DND-41 (cell line): ENCODE results near the gene SH2D1B.

Experiments used
- ATAC-seq: fragments of 200-7000 bp; cut with Tn5 transposase; 3 replicates; pipeline ENCODE4 v1.9.1; 2021; ENCODE audit warnings: low read depth; ENCODE audit not compliant: insufficient read depth
- DNase-seq: peaks from one replicate; pipeline ENCODE4 v3.0.0-alpha.2; 2020
- H2AFZ ChIP-seq: 2 replicates; pipeline ENCODE4 v1.6.0; 2012; ENCODE audit warnings: low read depth, low read length
- H3K27ac ChIP-seq: 2 replicates; pipeline ENCODE4 v1.5.1; 2012; ENCODE audit warnings: low read length, inconsistent platforms
- H3K27me3 ChIP-seq: fragments of 200-600 bp; sonication (generic); 2 replicates; pipeline ENCODE4 v1.6.0; 2012; ENCODE audit warnings: low read length, mild to moderate bottlenecking, inconsistent platforms; ENCODE audit not compliant: insufficient read depth, poor library complexity
- H3K36me3 ChIP-seq: 2 replicates; pipeline ENCODE4 v1.5.1; 2012; ENCODE audit warnings: low read length, inconsistent platforms; ENCODE audit not compliant: insufficient read depth
- H3K4me1 ChIP-seq: 2 replicates; pipeline ENCODE4 v1.5.1; 2012; ENCODE audit warnings: mild to moderate bottlenecking, low read length; ENCODE audit not compliant: insufficient read depth
- H3K4me2 ChIP-seq: 2 replicates; pipeline ENCODE4 v1.6.0; 2012; ENCODE audit warnings: mild to moderate bottlenecking, moderate library complexity, low read length, inconsistent platforms; ENCODE audit not compliant: insufficient read depth
- H3K4me3 ChIP-seq, 2 experiments: fragments of 200-600 bp in 1 of 2; shearing (Covaris generic) in 1 of 2; 2 replicates each; pipeline ENCODE4 v1.5.1; 2012 to 2016; ENCODE audit warnings: inconsistent platforms in 2 of 2, low read length in 2 of 2, mild to moderate bottlenecking in 2 of 2, low read depth in 1 of 2, moderate library complexity in 1 of 2
- H3K79me2 ChIP-seq: 2 replicates; pipeline ENCODE4 v1.6.0; 2012; ENCODE audit warnings: low read length, inconsistent platforms; ENCODE audit not compliant: insufficient read depth
- H3K9ac ChIP-seq: 2 replicates; pipeline ENCODE4 v1.6.0; 2012; ENCODE audit warnings: low read depth, mild to moderate bottlenecking, inconsistent platforms, low read length, moderate library complexity
- H3K9me3 ChIP-seq: 2 replicates; pipeline ENCODE4 v1.5.1; 2012; ENCODE audit warnings: low read length, moderate library complexity, mild to moderate bottlenecking, inconsistent platforms; ENCODE audit not compliant: insufficient read depth, severe bottlenecking
- H4K20me1 ChIP-seq: 2 replicates; pipeline ENCODE4 v1.6.0; 2012; ENCODE audit warnings: low read length; ENCODE audit not compliant: insufficient read depth
- CTCF ChIP-seq: IDR thresholded peaks from 2 replicates; pipeline ENCODE4 v1.5.1; 2012; ENCODE audit warnings: borderline replicate concordance, low read length, moderate library complexity, mild to moderate bottlenecking; ENCODE audit not compliant: poor library complexity, severe bottlenecking; ENCODE audit errors: extremely low read depth
- EZH2 ChIP-seq: IDR thresholded peaks from 3 replicates; pipeline ENCODE4 v1.6.1; 2012; ENCODE audit warnings: borderline replicate concordance, low read depth, mild to moderate bottlenecking, moderate library complexity, low read length, inconsistent platforms; ENCODE audit not compliant: severe bottlenecking

The SH2D1B gene

DNA sequence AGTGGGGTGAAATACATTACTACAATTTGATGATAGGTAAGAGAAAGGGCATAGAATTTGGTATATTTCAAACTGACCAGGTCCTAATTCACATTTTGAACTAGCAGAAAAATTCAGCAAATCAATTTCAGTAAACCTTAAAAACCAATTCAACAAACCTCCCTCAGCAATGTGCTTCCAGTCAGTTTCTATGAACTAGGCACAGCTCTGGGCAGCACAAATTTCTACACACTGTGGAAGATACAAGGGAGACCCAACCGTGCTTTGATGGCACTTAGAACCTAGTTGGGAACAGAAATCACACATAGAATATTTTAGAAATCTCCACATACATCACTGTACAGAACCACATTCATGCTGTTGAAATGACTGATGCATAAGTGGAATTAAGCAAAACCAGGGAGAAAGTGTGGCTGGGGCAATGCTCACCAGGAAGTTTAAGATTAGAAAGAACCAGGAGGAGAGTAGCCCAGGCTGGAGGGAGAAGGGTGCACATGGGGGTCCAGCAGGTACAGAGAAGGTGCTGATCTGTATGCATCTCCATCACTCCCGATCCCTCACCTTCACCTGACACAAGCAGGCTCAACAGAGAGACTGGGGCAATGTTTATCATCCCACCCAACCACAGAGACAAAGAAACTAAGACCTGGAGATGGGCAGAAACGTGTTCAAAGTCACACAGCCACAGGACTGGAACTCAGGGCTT is 15.6 kb downstream of the SH2D1B start:
- H3K4me1 ChIP-seq, result no peaks in the 10 kb centered on the region
- no peak overlapping the region for H3K4me2 ChIP-seq
- no peaks in the 10 kb centered on the region for H3K9me3 ChIP-seq

DNA sequence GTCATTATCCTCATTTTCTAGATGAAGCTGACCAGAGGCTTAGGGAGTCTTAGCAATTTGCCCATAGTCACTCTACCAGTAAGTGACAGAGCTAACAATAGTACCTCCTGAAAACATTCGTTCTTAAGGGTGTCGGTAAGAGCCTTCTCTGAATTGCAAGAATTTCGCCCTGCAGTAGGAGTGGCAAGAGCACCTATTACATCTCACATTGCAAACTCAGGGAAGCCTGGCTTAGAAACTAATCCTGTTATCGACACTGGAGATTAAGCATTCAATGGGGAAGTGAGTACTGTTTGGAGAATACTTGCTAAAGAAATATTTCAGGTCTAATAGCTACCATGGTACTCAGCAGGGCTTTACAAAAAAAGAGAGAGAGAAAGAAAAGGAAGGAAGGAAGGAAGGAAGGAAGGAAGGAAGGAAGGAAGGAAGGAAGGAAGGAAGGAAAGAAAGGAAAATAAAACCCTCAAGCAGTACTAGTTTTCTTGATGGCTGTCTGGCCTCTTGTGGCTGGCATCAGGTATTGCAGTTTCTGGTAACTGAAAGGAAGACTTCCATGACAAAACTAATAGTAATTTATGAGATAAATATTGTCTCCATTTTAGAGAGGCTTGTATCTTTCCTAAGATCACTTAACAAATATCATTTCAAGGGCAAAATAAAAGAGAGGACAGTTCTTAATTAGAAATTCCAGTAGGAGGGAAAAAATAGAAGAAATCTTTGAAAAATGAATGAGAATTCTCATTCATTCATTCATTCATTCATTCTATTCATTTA is 20.0 kb downstream of the SH2D1B start:
- H3K4me1 ChIP-seq, result no peaks in the 10 kb centered on the region
- peaks cover 23% of the 10 kb centered on the region for H3K27me3 ChIP-seq
- no peak overlapping the region for H3K27ac ChIP-seq
- no peak overlapping the region for H3K4me2 ChIP-seq
- H3K4me3 ChIP-seq, result no peak overlapping the region
- H4K20me1 ChIP-seq, result 0 out of 2 replicates have a peak, but pooled peaks cover 5% of the 10 kb centered on the region
- peak; percentile 57; the same call in 1 of the 3 replicates for ATAC-seq
- no peaks in the 10 kb centered on the region for H3K9me3 ChIP-seq
- H3K79me2 ChIP-seq, result no peaks in the 10 kb centered on the region
- H3K9ac ChIP-seq, result no peak overlapping the region
- peak; percentile 30 for DNase-seq
- TF ChIP-seq CTCF (peak; percentile 76), EZH2 (no peak)
- H2AFZ ChIP-seq, result no peak overlapping the region
- no peaks in the 10 kb centered on the region for H3K36me3 ChIP-seq

More for the DNA sequence above, 15.6 kb downstream of the SH2D1B start:
- no peaks in the 10 kb centered on the region for H4K20me1 ChIP-seq
- no peak for DNase-seq
- no peaks in the 10 kb centered on the region for H3K79me2 ChIP-seq
- H3K9ac ChIP-seq, result no peak overlapping the region
- no peak overlapping the region for H3K4me3 ChIP-seq
- TF ChIP-seq EZH2, result no peak
- no peak for TF ChIP-seq CTCF
- ATAC-seq, result no peak
- H2AFZ ChIP-seq, result no peak overlapping the region
- H3K36me3 ChIP-seq, result no peaks in the 10 kb centered on the region
- H3K27ac ChIP-seq, result no peak overlapping the region
- peaks cover 10% of the 10 kb centered on the region for H3K27me3 ChIP-seq

DNA sequence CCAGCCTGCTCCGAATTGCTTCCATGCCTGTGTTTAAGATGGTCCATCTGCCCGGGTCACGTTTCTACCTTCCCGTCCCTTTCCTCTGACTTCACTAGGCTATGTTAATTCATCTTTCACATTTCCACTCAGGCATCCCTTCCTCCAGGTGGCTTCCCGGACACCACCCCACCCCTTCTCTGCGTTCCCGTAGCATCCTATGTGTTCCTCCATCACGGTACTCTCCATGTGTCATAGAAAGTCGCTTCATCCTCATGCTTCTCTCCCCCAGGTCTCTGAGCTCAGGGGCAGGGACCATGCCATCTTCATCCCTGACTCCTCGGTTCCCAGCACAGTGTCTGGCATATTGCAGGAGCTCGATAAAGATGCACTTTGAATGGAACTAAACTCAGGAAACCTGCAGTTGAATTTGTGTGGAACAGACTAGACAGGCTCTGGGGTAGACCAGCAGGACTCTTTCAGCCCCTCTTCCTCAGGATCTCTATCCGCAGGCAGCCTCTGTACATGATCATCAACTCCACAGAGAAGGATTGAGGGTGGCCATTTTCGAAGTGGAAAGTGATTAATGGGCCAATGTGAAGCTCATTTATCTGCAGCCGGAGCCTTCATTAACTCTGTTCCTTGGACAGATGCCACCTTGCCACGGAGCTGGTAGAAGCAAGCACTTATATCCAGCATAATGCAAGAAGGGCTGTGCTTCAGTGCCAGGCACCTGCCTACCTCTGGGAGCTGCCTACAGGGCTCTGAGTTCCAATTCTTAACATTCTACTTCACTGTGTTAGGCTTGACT is 21.3 kb downstream of the SH2D1B start:
- no peak overlapping the region for H3K9ac ChIP-seq
- H3K36me3 ChIP-seq, result no peaks in the 10 kb centered on the region
- no peak overlapping the region for H3K4me3 ChIP-seq
- H3K4me2 ChIP-seq, result no peak overlapping the region
- H3K27me3 ChIP-seq, result peaks cover 17% of the 10 kb centered on the region
- H2AFZ ChIP-seq, result no peak overlapping the region
- ATAC-seq (no peak), DNase-seq (no peak)
- TF ChIP-seq EZH2, result no peak
- no peak for TF ChIP-seq CTCF
- no peaks in the 10 kb centered on the region for H3K9me3 ChIP-seq
- 0 out of 2 replicates have a peak, but pooled peaks cover 5% of the 10 kb centered on the region for H4K20me1 ChIP-seq
- H3K79me2 ChIP-seq, result no peaks in the 10 kb centered on the region
- H3K4me1 ChIP-seq, result no peaks in the 10 kb centered on the region
- no peak overlapping the region for H3K27ac ChIP-seq
